H9 (cell line): ENCODE results near the gene PIEZO2. TPM values are rescaled to one million over a fixed set of nuclear protein-coding genes. Genes with fewer than 3 reads are reported as not detected.

Experiments
- DNase-seq: peaks from one replicate; pipeline ENCODE4 v3.0.0-alpha.2; 2017
- H2AFZ ChIP-seq: one replicate; pipeline ENCODE4 v1.6.1; 2013; ENCODE audit warnings: mild to moderate bottlenecking, low read length, control low read depth, moderate library complexity
- H2AK5ac ChIP-seq: 2 replicates; pipeline ENCODE4 v1.6.1; 2013; ENCODE audit warnings: low read length, control low read depth, mixed read lengths; ENCODE audit not compliant: insufficient read length
- H2BK120ac ChIP-seq: one replicate; pipeline ENCODE4 v1.6.1; 2013; ENCODE audit warnings: low read depth, mild to moderate bottlenecking, low read length, control low read depth, inconsistent platforms; ENCODE audit not compliant: poor library complexity, severe bottlenecking
- H2BK12ac ChIP-seq: 2 replicates; pipeline ENCODE4 v1.6.1; 2013; ENCODE audit warnings: low read length, control low read depth, mixed read lengths, low read depth; ENCODE audit not compliant: insufficient read length
- H2BK15ac ChIP-seq: 2 replicates; pipeline ENCODE4 v1.6.1; 2013; ENCODE audit warnings: low read depth, low read length, control low read depth
- H2BK20ac ChIP-seq: one replicate; pipeline ENCODE4 v1.6.1; 2013; ENCODE audit warnings: low read depth, mild to moderate bottlenecking, low read length, control low read depth, inconsistent platforms; ENCODE audit not compliant: poor library complexity, severe bottlenecking
- H2BK5ac ChIP-seq: 2 replicates; pipeline ENCODE4 v1.6.1; 2013; ENCODE audit warnings: low read length, control low read depth, mixed read lengths; ENCODE audit not compliant: insufficient read length
- H3K14ac ChIP-seq: 2 replicates; pipeline ENCODE4 v1.6.1; 2013; ENCODE audit warnings: low read length, control low read depth; ENCODE audit not compliant: insufficient read depth
- H3K18ac ChIP-seq: 2 replicates; pipeline ENCODE4 v1.6.1; 2013; ENCODE audit warnings: low read depth, mild to moderate bottlenecking, mixed read lengths, low read length, control low read depth; ENCODE audit not compliant: insufficient read length
- H3K23ac ChIP-seq: 2 replicates; pipeline ENCODE4 v1.6.1; 2013; ENCODE audit warnings: low read length, control low read depth, mixed read lengths, low read depth; ENCODE audit not compliant: insufficient read length
- H3K23me2 ChIP-seq: 2 replicates; pipeline ENCODE4 v1.6.1; 2013; ENCODE audit warnings: low read depth, mild to moderate bottlenecking, mixed read lengths, low read length, control low read depth; ENCODE audit not compliant: insufficient read length, poor library complexity, severe bottlenecking
- H3K27ac ChIP-seq: 2 replicates; pipeline ENCODE4 v1.5.1; 2013; ENCODE audit warnings: low read length, control low read depth, mixed read lengths, low read depth; ENCODE audit not compliant: insufficient read length
- H3K27me3 ChIP-seq: 2 replicates; pipeline ENCODE4 v1.6.1; 2013; ENCODE audit warnings: low read length, control low read depth, inconsistent platforms; ENCODE audit not compliant: insufficient read depth
- H3K4ac ChIP-seq: 2 replicates; pipeline ENCODE4 v1.6.1; 2013; ENCODE audit warnings: low read depth, mild to moderate bottlenecking, control low read depth, inconsistent platforms, low read length, moderate library complexity
- H3K4me1 ChIP-seq: 2 replicates; pipeline ENCODE4 v1.6.1; 2013; ENCODE audit warnings: low read length, control low read depth, inconsistent platforms; ENCODE audit not compliant: insufficient read depth
- H3K4me2 ChIP-seq: 2 replicates; pipeline ENCODE4 v1.6.1; 2013; ENCODE audit warnings: low read length, control low read depth, mixed read lengths; ENCODE audit not compliant: insufficient read length, insufficient read depth
- H3K56ac ChIP-seq: 2 replicates; pipeline ENCODE4 v1.6.1; 2013; ENCODE audit warnings: low read depth, mild to moderate bottlenecking, mixed read lengths, low read length, control low read depth; ENCODE audit not compliant: insufficient read length
- H3K79me1 ChIP-seq: 2 replicates; pipeline ENCODE4 v1.6.1; 2013; ENCODE audit warnings: low read depth, mild to moderate bottlenecking, moderate library complexity, low read length, control low read depth, inconsistent platforms; ENCODE audit not compliant: insufficient read depth, poor library complexity, severe bottlenecking
- H3K79me2 ChIP-seq: 2 replicates; pipeline ENCODE4 v1.6.1; 2013; ENCODE audit warnings: low read length, control low read depth, inconsistent platforms; ENCODE audit not compliant: insufficient read depth
- H3K9ac ChIP-seq: 2 replicates; pipeline ENCODE4 v1.6.1; 2013; ENCODE audit warnings: low read length, control low read depth, mixed read lengths; ENCODE audit not compliant: insufficient read length; ENCODE audit errors: extremely low read depth
- H3K9me3 ChIP-seq: one replicate; pipeline ENCODE4 v1.6.1; 2013; ENCODE audit warnings: low read depth, low read length, inconsistent platforms; ENCODE audit not compliant: control insufficient read depth
- H3T11ph ChIP-seq: one replicate; pipeline ENCODE4 v1.6.1; 2013; ENCODE audit warnings: mild to moderate bottlenecking, low read length, control low read depth, inconsistent platforms
- H4K20me1 ChIP-seq: one replicate; pipeline ENCODE4 v1.6.1; 2013; ENCODE audit not compliant: control insufficient read depth, insufficient read length, insufficient read depth
- H4K5ac ChIP-seq: 2 replicates; pipeline ENCODE4 v1.6.1; 2013; ENCODE audit warnings: low read depth, mild to moderate bottlenecking, mixed read lengths, low read length, control low read depth; ENCODE audit not compliant: insufficient read length
- H4K8ac ChIP-seq: replicated peaks from 2 replicates; pipeline ENCODE4 v1.6.1; 2013; ENCODE audit warnings: low read length, control low read depth, mixed read lengths, low read depth; ENCODE audit not compliant: insufficient read length
- H4K91ac ChIP-seq: 2 replicates; pipeline ENCODE4 v1.6.1; 2013; ENCODE audit warnings: low read depth, mild to moderate bottlenecking, moderate library complexity, mixed read lengths, low read length, control low read depth; ENCODE audit not compliant: insufficient read length
- H3K27ac Mint-ChIP-seq, 3 experiments: 2 replicates in 2 of 3; 3 replicates in 1 of 3; pipeline ENCODE4 v1.8.0; 2020 to 2021; ENCODE audit warnings: mixed read lengths in 3 of 3, mild to moderate bottlenecking in 1 of 3, moderate library complexity in 1 of 3
- H3K27me3 Mint-ChIP-seq: 2 replicates; pipeline ENCODE4 v1.8.0; 2021; ENCODE audit warnings: low read depth, mild to moderate bottlenecking, moderate library complexity, mixed read lengths
- H3K36me3 Mint-ChIP-seq, 3 experiments: 2 replicates in 2 of 3; 3 replicates in 1 of 3; pipeline ENCODE4 v1.8.0; 2020 to 2021; ENCODE audit warnings: low read depth in 3 of 3, mixed read lengths in 3 of 3; ENCODE audit not compliant: insufficient read depth in 1 of 3
- H3K4me1 Mint-ChIP-seq, 2 experiments: 2 replicates each; pipeline ENCODE4 v1.8.0; 2020; ENCODE audit warnings: mixed read lengths in 2 of 2
- H3K4me3 Mint-ChIP-seq, 2 experiments: 2 replicates in 1 of 2; 3 replicates in 1 of 2; pipeline ENCODE4 v1.8.0; 2020 to 2021; ENCODE audit warnings: mild to moderate bottlenecking in 2 of 2, mixed read lengths in 2 of 2, moderate library complexity in 1 of 2
- H3K9me3 Mint-ChIP-seq, 2 experiments: 2 replicates in 1 of 2; 3 replicates in 1 of 2; pipeline ENCODE4 v1.8.0; 2020; ENCODE audit warnings: mild to moderate bottlenecking in 2 of 2, mixed read lengths in 2 of 2, moderate library complexity in 1 of 2
- CTCF ChIP-seq: fragments of 200-600 bp; sonication (generic); conservative IDR thresholded peaks from 3 replicates; pipeline ENCODE4 v1.8.0; 2021; ENCODE audit warnings: antibody characterized with exemption, mild to moderate bottlenecking
- WGBS: extraction: QIAGEN DNeasy Blood & Tissue Kit; methylation state at CpG from one replicate; pipeline ENCODE4 v1.1.7; 2013; ENCODE audit warnings: missing lambda C conversion rate, low lambda C conversion rate, mixed read lengths; ENCODE audit not compliant: insufficient read length; ENCODE audit errors: extremely low coverage; 5-methylcytosine and 5-hydroxymethylcytosine counted together
- total RNA-seq: library from RNA; stranded (reverse); gene quantifications from 2 replicates; pipeline ENCODE4 v1.2.1, GENCODE V29; 2021

PIEZO2 gene
- total RNA-seq, 1 experiment from 2014 or later = 3.9 TPM

GRCh38 chr18:11029021-11029420 is 120.3 kb downstream of the PIEZO2 start:
- H2BK5ac ChIP-seq = no peak overlapping the region
- H2BK12ac ChIP-seq = no peak overlapping the region
- no peak overlapping the region for H2BK120ac ChIP-seq
- no peak overlapping the region for H3K4me3 Mint-ChIP-seq
- no peak overlapping the region for H3T11ph ChIP-seq
- no peak overlapping the region for H3K23ac ChIP-seq
- no peak overlapping the region for H2AK5ac ChIP-seq
- H2BK15ac ChIP-seq = no peak overlapping the region
- no peak for DNase-seq
- peaks cover 0 to 2% (median 0%) of the 10 kb centered on the region in 3 experiments; a peak in 2 of 7 replicates for H3K36me3 Mint-ChIP-seq
- H4K91ac ChIP-seq = no peak overlapping the region
- no peak overlapping the region for H4K5ac ChIP-seq
- no peak overlapping the region for H2AFZ ChIP-seq
- H3K23me2 ChIP-seq = peaks cover 3% of the 10 kb centered on the region
- no peak overlapping the region for H3K4me2 ChIP-seq
- no peak overlapping the region for H3K4ac ChIP-seq
- no peaks in the 10 kb centered on the region for H3K9me3 Mint-ChIP-seq
- no peak overlapping the region for H3K56ac ChIP-seq
- no peak overlapping the region for H4K8ac ChIP-seq
- peaks cover 4 to 6% of the 10 kb centered on the region in 2 experiments; a peak in 3 of 4 replicates for H3K4me1 Mint-ChIP-seq
- H3K4me1 ChIP-seq = no peaks in the 10 kb centered on the region
- H3K27ac Mint-ChIP-seq = no peak overlapping the region; a peak in 1 of 7 replicates
- no peak overlapping the region for H3K14ac ChIP-seq
- H3K18ac ChIP-seq = no peak overlapping the region
- no peaks in the 10 kb centered on the region for H3K79me2 ChIP-seq
- no peak for TF ChIP-seq CTCF
- H2BK20ac ChIP-seq = no peak overlapping the region
- no peaks in the 10 kb centered on the region for H3K9me3 ChIP-seq
- H4K20me1 ChIP-seq = no peaks in the 10 kb centered on the region
- H3K27me3 ChIP-seq = no peaks in the 10 kb centered on the region
- no peak overlapping the region for H3K9ac ChIP-seq
- H3K27ac ChIP-seq = no peak overlapping the region
- H3K27me3 Mint-ChIP-seq = no peaks in the 10 kb centered on the region; the same call in 1 of the 2 replicates
- WGBS = no CpG with 5 or more reads among the region's 6 CpGs
- H3K79me1 ChIP-seq = no peaks in the 10 kb centered on the region
